GM18505 (cell line): ENCODE measurements around the gene PDLIM1.
"Not testable (repeated sequence)": the region's sequence is repeated elsewhere in the genome, so short reads cannot be mapped to it uniquely, and the experiment has no call there.

ENCODE experiments used
- ATAC-seq: cut with Tn5 transposase; IDR thresholded peaks from one replicate; pipeline ENCODE4 v1.9.1; 2021; ENCODE audit not compliant: unreplicated experiment
- POLR2A ChIP-seq: IDR thresholded peaks from 4 replicates; pipeline ENCODE4 v1.6.1; 2011; ENCODE audit warnings: borderline replicate concordance; ENCODE audit not compliant: insufficient read depth, insufficient read length; ENCODE audit errors: extremely low read depth

The PDLIM1 gene

DNA sequence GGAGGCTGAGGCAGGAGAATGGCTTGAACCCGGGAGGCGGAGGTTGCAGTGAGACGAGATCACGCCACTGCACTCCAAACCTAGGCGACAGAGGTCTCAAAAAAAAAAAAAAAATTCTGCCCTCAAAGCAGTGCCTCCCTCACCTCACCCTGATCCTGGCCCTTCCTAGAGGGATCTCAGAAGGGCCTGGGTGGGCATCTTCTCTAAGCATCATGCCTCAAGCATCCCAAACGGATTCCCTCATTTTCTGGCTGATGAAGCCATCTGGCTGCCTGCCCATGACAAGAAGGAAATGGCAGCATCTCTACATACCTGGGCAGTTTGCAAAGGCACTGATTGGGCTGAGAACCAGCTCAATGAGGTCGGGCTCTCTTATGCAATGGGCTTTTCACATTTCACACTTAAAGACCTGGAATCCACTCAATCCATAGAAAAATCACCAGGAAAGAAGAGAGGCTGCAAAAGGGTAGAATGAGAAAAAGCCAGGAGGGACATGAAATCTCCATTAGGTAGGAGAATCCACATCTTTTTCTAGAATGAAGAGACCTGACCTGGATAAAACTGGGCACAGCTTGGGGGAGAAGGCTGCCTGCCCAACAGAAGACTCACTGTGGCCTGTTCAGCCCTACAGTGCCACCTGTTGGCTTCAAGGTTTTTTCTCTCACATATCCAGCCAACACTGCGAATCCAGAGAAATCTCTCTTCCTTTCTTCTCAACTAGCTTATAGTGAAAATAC is 48.1 kb downstream of the PDLIM1 start:
- ATAC-seq, result no peak
- TF ChIP-seq POLR2A, result no peak

DNA sequence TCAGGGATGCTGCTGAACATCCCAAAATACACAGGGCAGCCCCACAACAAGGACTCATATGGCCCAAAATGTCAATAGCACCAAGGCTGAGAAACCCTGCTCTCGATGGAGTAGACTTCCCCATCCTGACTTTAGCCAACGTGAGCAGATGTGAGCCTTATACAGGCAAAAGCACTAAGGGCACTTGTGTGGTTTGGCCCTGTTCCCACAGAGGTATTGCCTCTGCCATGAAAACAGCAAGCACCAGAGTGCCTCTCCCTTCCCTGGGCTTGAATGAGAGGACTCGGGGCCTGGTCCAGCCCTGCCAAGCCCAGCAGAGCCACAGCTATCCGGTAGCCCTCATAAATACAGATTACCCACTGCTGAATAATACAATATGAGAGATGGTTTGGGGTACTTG is 49.3 kb downstream of the PDLIM1 start:
- ATAC-seq, result no peak
- no peak for TF ChIP-seq POLR2A

DNA sequence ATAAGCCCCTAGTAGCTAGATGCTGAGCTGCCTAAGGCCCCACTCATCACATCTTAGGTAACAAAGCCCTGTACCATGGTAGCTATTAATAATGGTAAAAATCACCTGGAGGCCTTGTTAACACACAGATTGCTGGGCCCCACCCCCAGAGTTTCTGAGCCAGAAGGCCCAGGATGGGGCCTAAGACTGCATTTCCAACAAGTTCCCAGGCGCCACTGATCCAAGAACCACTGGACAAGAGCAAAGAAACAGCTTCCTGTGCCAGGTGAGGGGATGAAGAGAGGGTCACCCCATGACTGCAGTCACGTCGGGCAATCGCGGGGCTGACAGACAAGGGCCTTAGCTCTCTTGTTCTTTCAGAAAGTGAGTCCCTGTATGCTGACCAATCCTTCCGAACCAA is 50.0 kb downstream of the PDLIM1 start:
- TF ChIP-seq POLR2A, result no peak

DNA sequence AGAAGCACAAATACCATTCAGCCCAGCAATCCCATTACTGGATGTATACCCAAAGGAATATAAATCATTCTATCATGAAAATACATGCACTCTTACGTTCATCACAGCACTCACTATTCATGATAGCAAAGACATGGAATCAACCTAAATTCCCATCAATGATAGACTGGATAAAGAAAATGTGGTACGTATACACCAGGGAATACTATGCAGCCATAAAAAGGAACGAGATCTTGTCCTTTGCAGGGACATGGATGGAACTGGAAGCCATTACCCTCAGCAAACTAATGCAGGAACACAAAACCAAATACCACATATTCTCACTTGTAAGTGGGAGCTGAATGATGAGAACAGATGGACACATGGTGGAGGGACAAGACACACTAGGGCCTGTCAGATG is 50.7 kb downstream of the PDLIM1 start:
- ATAC-seq, result not testable (repeated sequence)

More for the DNA sequence above, 50.0 kb downstream of the PDLIM1 start:
- no peak for ATAC-seq

GRCh38 chr10:95237376-95238170 is 53.2 kb downstream of the PDLIM1 start:
- ATAC-seq, result no peak
- no peak for TF ChIP-seq POLR2A

- TF ChIP-seq POLR2A, result no peak
- ATAC-seq, result peak; percentile 94
Observed at GRCh38 chr10:95236068-95236903, 54.5 kb downstream of the PDLIM1 start.

GRCh38 chr10:95235676-95236067 is 55.1 kb downstream of the PDLIM1 start:
- ATAC-seq, result no peak
- TF ChIP-seq POLR2A, result no peak

DNA sequence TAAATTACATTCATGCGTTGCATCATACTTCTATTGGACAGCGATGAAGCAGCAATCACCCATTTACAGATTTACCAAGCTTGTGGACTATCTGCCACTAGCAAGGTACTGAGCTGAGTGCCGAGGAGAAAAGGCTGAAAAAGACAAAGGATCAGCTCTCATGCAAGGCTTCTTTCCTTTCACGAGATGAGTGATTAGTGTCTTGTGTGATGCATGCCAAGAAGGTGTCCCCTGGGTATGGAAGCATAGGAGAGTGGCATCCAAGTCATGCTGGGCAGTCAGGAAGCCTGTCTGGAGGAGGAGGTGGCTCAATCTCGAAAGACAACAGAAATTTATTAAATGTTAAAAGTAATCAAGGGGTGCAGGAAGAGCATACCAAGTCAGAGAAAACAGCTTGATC is 55.9 kb downstream of the PDLIM1 start:
- no peak for ATAC-seq
- TF ChIP-seq POLR2A, result no peak

GRCh38 chr10:95233377-95234034 is 57.3 kb downstream of the PDLIM1 start:
- TF ChIP-seq POLR2A, result no peak
- ATAC-seq, result no peak

DNA sequence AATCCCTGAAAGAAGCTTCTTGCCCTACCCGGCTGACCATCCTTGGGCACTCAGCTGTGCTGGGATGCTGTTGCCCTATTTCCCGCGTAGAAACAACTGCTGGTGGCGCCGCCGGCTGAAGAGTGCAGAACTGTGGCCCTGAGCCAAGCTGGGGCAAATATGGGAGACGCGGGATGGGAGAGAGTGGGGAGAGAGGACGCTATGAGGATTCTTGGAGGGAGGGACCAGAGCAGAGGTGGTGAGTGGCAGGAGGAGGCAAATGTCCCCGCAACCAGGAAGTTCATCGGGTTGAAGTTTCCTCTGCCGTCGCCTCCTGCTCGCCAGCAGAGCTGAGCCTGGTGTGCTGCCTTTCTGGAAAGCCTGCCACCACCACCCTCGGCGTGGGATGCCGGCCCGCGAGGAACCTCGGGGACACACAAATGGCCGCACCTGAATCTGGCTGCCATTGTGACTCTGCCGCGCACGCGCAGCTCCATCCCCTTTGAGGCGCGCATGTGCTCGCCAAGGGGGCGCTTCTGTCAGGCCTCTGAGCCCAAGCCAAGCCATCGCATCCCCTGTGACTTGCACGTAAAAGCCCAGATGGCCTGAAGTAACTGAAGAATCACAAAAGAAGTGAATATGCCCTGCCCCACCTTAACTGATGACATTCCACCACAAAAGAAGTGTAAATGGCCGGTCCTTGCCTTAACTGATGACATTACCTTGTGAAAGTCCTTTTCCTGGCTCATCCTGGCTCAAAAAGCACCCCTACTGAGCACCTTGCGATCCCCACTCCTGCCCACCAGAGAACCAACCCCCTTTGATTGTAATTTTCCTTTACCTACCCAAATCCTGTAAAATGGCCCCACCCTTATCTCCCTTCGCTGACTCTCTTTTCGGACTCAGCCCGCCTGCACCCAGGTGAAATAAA is 59.9 kb downstream of the PDLIM1 start:
- not testable (repeated sequence) for ATAC-seq
- peak; percentile 46 for TF ChIP-seq POLR2A

GRCh38 chr10:95229724-95230627 is 60.8 kb downstream of the PDLIM1 start:
- TF ChIP-seq POLR2A, result no peak
- ATAC-seq, result no peak

DNA sequence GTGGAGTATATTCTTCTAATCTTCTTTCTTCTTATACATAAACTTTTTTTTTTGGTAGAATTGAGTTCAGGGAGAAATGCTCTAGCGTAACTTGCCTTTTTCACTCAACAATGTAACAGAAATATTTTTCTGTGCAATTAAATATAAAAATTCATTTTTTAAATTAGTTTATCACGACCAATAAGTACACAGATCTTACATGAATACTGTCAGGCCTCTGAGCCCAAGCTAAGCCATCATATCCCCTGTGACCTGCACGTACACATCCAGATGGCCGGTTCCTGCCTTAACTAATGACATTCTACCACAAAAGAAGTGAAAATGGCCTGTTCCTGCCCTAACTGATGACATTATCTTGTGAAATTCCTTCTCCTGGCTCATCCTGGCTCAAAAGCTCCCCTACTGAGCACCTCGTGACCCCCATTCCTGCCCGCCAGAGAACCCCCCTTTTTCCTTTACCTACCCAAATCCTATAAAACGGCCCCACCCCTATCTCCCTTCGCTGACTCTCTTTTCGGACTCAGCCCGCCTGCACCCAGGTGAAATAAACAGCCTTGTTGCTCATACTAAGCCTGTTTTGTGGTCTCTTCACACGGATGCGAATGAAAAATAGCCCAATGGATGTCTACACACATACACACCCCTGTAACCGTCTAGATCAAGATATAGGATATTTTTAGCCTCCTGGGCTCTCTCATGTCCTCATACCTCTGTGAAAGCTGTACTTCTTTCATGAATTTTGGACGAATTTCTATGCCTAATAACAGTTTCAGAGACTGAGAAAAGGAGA is 61.7 kb downstream of the PDLIM1 start:
- not testable (repeated sequence) for ATAC-seq
